ENCODE data around the gene HUNK. TPM values are rescaled to one million over a fixed set of nuclear protein-coding genes. Genes with fewer than 3 reads are reported as not detected.
A peak's percentile ranks its signal among the peaks of the same experiment; 100 is the strongest.

The HUNK gene
- total RNA-seq, 1 experiment from 2014 or later = 4.8 TPM

DNA sequence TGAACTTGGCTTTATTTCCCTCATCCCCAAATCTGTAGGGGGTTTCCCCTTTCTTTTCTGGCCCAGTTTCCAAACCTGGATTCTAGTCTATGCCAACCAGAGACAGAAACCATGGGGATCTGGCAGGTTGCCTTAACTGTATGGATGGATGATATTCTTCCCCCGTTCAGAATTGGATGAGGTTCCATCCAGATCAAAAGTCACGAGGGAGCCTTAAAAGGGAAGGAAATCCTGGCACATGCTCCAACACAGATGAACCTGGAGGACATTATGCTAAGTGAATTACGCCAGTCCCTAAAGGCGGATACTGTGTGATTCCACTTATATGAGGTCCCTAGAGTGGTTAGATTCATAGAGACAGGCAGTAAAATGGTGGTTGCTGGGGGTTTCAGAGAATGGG is 124.4 kb downstream of the HUNK start:
- no peaks in the 10 kb centered on the region for H3K36me3 ChIP-seq (ENCODE audit: control insufficient read depth, insufficient read depth, low read length)
- no peaks in the 10 kb centered on the region for H3K27me3 Mint-ChIP-seq (ENCODE audit: insufficient read depth, unreplicated experiment)
- H3K4me3 Mint-ChIP-seq (ENCODE audit: unreplicated experiment) = no peak overlapping the region
- no peak for DNase-seq
- no peaks in the 10 kb centered on the region for H3K9me3 Mint-ChIP-seq (ENCODE audit: unreplicated experiment)
- H3K4me3 ChIP-seq (ENCODE audit: low read depth, low read length) = no peak overlapping the region
- TF ChIP-seq, protein P1, sequence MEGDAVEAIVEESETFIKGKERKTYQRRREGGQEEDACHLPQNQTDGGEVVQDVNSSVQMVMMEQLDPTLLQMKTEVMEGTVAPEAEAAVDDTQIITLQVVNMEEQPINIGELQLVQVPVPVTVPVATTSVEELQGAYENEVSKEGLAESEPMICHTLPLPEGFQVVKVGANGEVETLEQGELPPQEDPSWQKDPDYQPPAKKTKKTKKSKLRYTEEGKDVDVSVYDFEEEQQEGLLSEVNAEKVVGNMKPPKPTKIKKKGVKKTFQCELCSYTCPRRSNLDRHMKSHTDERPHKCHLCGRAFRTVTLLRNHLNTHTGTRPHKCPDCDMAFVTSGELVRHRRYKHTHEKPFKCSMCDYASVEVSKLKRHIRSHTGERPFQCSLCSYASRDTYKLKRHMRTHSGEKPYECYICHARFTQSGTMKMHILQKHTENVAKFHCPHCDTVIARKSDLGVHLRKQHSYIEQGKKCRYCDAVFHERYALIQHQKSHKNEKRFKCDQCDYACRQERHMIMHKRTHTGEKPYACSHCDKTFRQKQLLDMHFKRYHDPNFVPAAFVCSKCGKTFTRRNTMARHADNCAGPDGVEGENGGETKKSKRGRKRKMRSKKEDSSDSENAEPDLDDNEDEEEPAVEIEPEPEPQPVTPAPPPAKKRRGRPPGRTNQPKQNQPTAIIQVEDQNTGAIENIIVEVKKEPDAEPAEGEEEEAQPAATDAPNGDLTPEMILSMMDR (IDR thresholded peaks at IDR 0.05; ENCODE audit: insufficient read depth in 1 of 2, low read depth in 1 of 2, low read length in 1 of 2, severe bottlenecking in 1 of 2, unreplicated experiment in 1 of 2) = no peak
- CTCF ChIA-PET = no interaction called here
- H3K36me3 Mint-ChIP-seq (ENCODE audit: insufficient read depth, unreplicated experiment) = peaks cover 11% of the 10 kb centered on the region
- H3K4me1 Mint-ChIP-seq (ENCODE audit: low read depth, unreplicated experiment) = no peaks in the 10 kb centered on the region
- H3K9me3 ChIP-seq = no peaks in the 10 kb centered on the region
- H3K27me3 ChIP-seq (replicated peaks; ENCODE audit: control insufficient read depth, insufficient read depth, low read length) = no peaks in the 10 kb centered on the region
- no TSS peak for BruUV-seq (replicated peaks)
- POLR2A ChIA-PET = no interaction called here
- no peak overlapping the region for H3K27ac Mint-ChIP-seq (ENCODE audit: unreplicated experiment)
- H3K4me1 ChIP-seq = no peaks in the 10 kb centered on the region
- intact Hi-C loops (cut with micrococcal nuclease; ENCODE audit: unreplicated experiment) = loop anchor here (10.0 kb wide), 1 partner anchor 258 kb away; no protein-coding TSS in a partner anchor

DNA sequence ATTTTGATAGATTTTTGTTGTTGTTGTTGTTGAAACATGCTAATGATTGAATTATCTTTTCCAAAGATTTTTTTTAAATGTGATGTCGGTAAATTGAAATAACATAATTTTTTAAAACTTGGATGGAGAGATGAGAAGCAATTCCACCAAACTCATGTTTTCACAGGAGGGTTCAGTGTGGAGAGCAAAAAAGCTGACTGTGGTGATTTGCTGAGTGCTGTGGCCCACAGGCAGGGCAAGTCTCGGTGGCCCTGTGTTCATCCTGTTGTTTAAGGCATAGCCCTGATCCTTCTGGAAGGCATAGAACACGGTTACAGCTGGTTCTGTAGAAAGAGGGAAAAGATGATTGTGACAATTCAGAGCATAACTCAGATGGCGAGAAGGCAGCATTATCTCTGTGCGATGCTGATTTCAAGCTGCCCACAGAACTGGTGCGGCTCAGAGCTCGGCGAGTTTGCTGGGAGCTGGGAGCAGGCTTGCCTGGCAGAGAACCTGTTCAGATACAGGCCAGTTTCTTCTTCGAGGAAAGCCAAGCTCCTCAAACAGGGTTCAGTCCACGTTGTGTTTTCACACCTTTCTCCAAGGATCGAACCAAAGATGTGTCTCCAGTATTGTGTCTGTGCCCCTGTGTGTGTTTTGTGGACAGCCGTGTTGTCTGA is 127.1 kb downstream of the HUNK start:
- peaks cover 11% of the 10 kb centered on the region for H3K36me3 Mint-ChIP-seq (ENCODE audit: insufficient read depth, unreplicated experiment)
- H3K27me3 ChIP-seq (replicated peaks; ENCODE audit: control insufficient read depth, insufficient read depth, low read length) = no peaks in the 10 kb centered on the region
- no peaks in the 10 kb centered on the region for H3K9me3 Mint-ChIP-seq (ENCODE audit: unreplicated experiment)
- H3K4me1 ChIP-seq = no peaks in the 10 kb centered on the region
- H3K4me3 ChIP-seq (ENCODE audit: low read depth, low read length) = no peak overlapping the region
- ChIA-PET CTCF (no interaction called here), POLR2A (no interaction called here)
- no peaks in the 10 kb centered on the region for H3K9me3 ChIP-seq
- BruUV-seq (replicated peaks) = no TSS peak
- TF ChIP-seq, protein P1 (IDR thresholded peaks at IDR 0.05; ENCODE audit: insufficient read depth in 1 of 2, low read depth in 1 of 2, low read length in 1 of 2, severe bottlenecking in 1 of 2, unreplicated experiment in 1 of 2) = no peak
- DNase-seq = no peak
- intact Hi-C loops (cut with micrococcal nuclease; ENCODE audit: unreplicated experiment) = loop anchor here (10.0 kb wide), 1 partner anchor 255 kb away; no protein-coding TSS in a partner anchor
- H3K4me1 Mint-ChIP-seq (ENCODE audit: low read depth, unreplicated experiment) = no peaks in the 10 kb centered on the region
- H3K27ac Mint-ChIP-seq (ENCODE audit: unreplicated experiment) = no peak overlapping the region
- H3K4me3 Mint-ChIP-seq (ENCODE audit: unreplicated experiment) = no peak overlapping the region
- no peaks in the 10 kb centered on the region for H3K27me3 Mint-ChIP-seq (ENCODE audit: insufficient read depth, unreplicated experiment)
- H3K36me3 ChIP-seq (ENCODE audit: control insufficient read depth, insufficient read depth, low read length) = no peaks in the 10 kb centered on the region

DNA sequence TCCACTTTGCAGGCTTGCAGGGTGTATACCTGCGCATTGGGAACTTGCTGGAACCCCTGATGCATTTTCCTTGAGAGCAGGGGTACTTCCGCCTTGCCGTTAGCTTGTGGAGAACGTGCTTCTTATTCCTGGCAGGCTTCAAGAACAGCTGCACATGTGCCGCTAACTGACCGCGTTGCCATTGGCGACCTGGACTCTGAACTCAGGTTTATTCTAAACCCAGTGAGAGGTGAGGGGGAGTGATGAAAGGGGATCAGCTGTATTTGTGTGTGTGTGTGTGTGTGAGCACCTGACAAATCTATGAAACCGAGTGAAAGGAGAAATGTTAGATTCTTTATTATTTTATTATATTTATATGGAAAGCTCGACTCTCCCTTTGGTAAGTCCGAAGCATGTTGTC is 128.6 kb downstream of the HUNK start:
- POLR2A ChIA-PET = no interaction called here
- peak in 1 of 2 experiments; percentile 7 for DNase-seq
- H3K4me3 ChIP-seq (ENCODE audit: low read depth, low read length) = no peak overlapping the region
- Mint-ChIP-seq H3K36me3 (ENCODE audit: insufficient read depth, unreplicated experiment) (peaks cover 6% of the 10 kb centered on the region), H3K9me3 (ENCODE audit: unreplicated experiment) (no peaks in the 10 kb centered on the region), H3K27ac (ENCODE audit: unreplicated experiment) (no peak overlapping the region), H3K4me1 (ENCODE audit: low read depth, unreplicated experiment) (no peaks in the 10 kb centered on the region), H3K4me3 (ENCODE audit: unreplicated experiment) (no peak overlapping the region), H3K27me3 (ENCODE audit: insufficient read depth, unreplicated experiment) (no peaks in the 10 kb centered on the region)
- H3K4me1 ChIP-seq = no peaks in the 10 kb centered on the region
- TF ChIP-seq, protein P1 (IDR thresholded peaks at IDR 0.05; ENCODE audit: insufficient read depth in 1 of 2, low read depth in 1 of 2, low read length in 1 of 2, severe bottlenecking in 1 of 2, unreplicated experiment in 1 of 2) = no peak
- no peaks in the 10 kb centered on the region for H3K9me3 ChIP-seq
- no peaks in the 10 kb centered on the region for H3K36me3 ChIP-seq (ENCODE audit: control insufficient read depth, insufficient read depth, low read length)
- no peaks in the 10 kb centered on the region for H3K27me3 ChIP-seq (replicated peaks; ENCODE audit: control insufficient read depth, insufficient read depth, low read length)
- no TSS peak for BruUV-seq (replicated peaks)
- intact Hi-C loops (cut with micrococcal nuclease; ENCODE audit: unreplicated experiment) = no loop called here
- CTCF ChIA-PET = no interaction called here
